HepG2 (cell line): ENCODE measurements around the gene FCER1G. TPM values are rescaled to one million over a fixed set of nuclear protein-coding genes. Genes with fewer than 3 reads are reported as not detected.

Experiments
- ARNTL ChIP-seq: sonication (generic); formaldehyde crosslinking; IDR thresholded peaks from 2 replicates; pipeline ENCODE4 v1.4.0; 2020; ENCODE audit warnings: mild to moderate bottlenecking, missing genetic modification reagents
- ATF4 ChIP-seq, 2 experiments: fragments of 450-650 bp in 1 of 2; sonication (generic) in 1 of 2; formaldehyde crosslinking; IDR thresholded peaks; 2 replicates each; pipeline versions ENCODE4 v1.5.0 to v1.8.0; 2020 to 2022; ENCODE audit warnings: mild to moderate bottlenecking in 1 of 2, missing genetic modification reagents in 1 of 2
- IRX3 ChIP-seq: sonication (generic); formaldehyde crosslinking; IDR thresholded peaks from 2 replicates; pipeline ENCODE4 v1.8.1; 2023; ENCODE audit warnings: mild to moderate bottlenecking, low read depth, missing genetic modification reagents, borderline replicate concordance
- MEIS2 ChIP-seq: sonication (generic); formaldehyde crosslinking; IDR thresholded peaks from 2 replicates; pipeline ENCODE4 v1.9.0; 2021; ENCODE audit warnings: mild to moderate bottlenecking, missing genetic modification reagents
- NAIF1 ChIP-seq: sonication (generic); formaldehyde crosslinking; IDR thresholded peaks from 2 replicates; pipeline ENCODE4 v1.5.0; 2020; ENCODE audit warnings: mild to moderate bottlenecking, missing genetic modification reagents, borderline replicate concordance
- NCOA5 ChIP-seq: sonication (generic); formaldehyde crosslinking; IDR thresholded peaks from 2 replicates; pipeline ENCODE4 v1.4.0; 2020; ENCODE audit warnings: missing genetic modification reagents
- SNAPC5 ChIP-seq: sonication (generic); formaldehyde crosslinking; IDR thresholded peaks from 2 replicates; pipeline ENCODE4 v1.8.1; 2023; ENCODE audit warnings: mild to moderate bottlenecking, missing genetic modification reagents, borderline replicate concordance
- STAG1 ChIP-seq: sonication (generic); formaldehyde crosslinking; IDR thresholded peaks from 2 replicates; pipeline ENCODE4 v1.4.0; 2020; ENCODE audit warnings: missing genetic modification reagents
- TEAD2 ChIP-seq: sonication (generic); formaldehyde crosslinking; IDR thresholded peaks from 2 replicates; pipeline ENCODE4 v1.9.0; 2021; ENCODE audit warnings: missing genetic modification reagents
- ZFP36 ChIP-seq: fragments of 150-350 bp; IDR thresholded peaks from 2 replicates; pipeline ENCODE4 v1.6.1; 2018; ENCODE audit warnings: borderline replicate concordance, low read length, low read depth; ENCODE audit not compliant: partially characterized antibody
- ZNF232 ChIP-seq: sonication (generic); formaldehyde crosslinking; IDR thresholded peaks from 2 replicates; pipeline ENCODE4 v1.4.0; 2020; ENCODE audit warnings: missing genetic modification reagents, borderline replicate concordance
- ZNF33A ChIP-seq: sonication (generic); formaldehyde crosslinking; IDR thresholded peaks from 2 replicates; pipeline ENCODE4 v1.5.1; 2020; ENCODE audit warnings: missing genetic modification reagents, mild to moderate bottlenecking, moderate library complexity, borderline replicate concordance
- ZNF713 ChIP-seq: sonication (generic); formaldehyde crosslinking; IDR thresholded peaks from 2 replicates; pipeline ENCODE4 v1.4.0; 2020; ENCODE audit warnings: mild to moderate bottlenecking, missing genetic modification reagents
- ZNF792 ChIP-seq: IDR thresholded peaks from 2 replicates; pipeline ENCODE4 v1.6.1; 2016
- polyA plus RNA-seq, 8 experiments: library from polyadenylated mRNA; depleted of rRNA in 3 of 8; stranded (reverse) in 7 of 8; unstranded in 1 of 8; fragments of >200 nt; fragmentation: Illumina TruSeq in 4 of 8; extraction: Trizol in 4 of 8; gene quantifications; 2 replicates each; pipeline versions ENCODE4 v1.2.1 to v1.2.3, GENCODE V29; 2011 to 2016; ENCODE audit warnings: low read depth in 4 of 8, missing spikeins in 1 of 8, mixed read lengths in 1 of 8; ENCODE audit not compliant: insufficient read depth in 1 of 8
- total RNA-seq, 5 experiments: library from RNA; depleted of rRNA; stranded (reverse); fragments of >200 nt; fragmentation: Illumina TruSeq; extraction: Trizol; gene quantifications; 2 replicates each; pipeline ENCODE4 v1.2.3, GENCODE V29; 2016; ENCODE audit warnings: low read depth in 1 of 5
- TF ChIP-seq, protein P1 (sequence below), 2 experiments: fragments of 450-650 bp in 1 of 2; sonication (generic) in 1 of 2; formaldehyde crosslinking in 1 of 2; IDR thresholded peaks; 2 replicates each; pipeline versions ENCODE4 v1.6.1 to v1.8.0; 2016 to 2022; ENCODE audit warnings: antibody characterized with exemption in 1 of 2, mild to moderate bottlenecking in 1 of 2, missing genetic modification reagents in 1 of 2
- TF ChIP-seq, protein P2 (sequence below): sonication (generic); formaldehyde crosslinking; IDR thresholded peaks from 2 replicates; pipeline ENCODE4 v1.4.0; 2020; ENCODE audit warnings: mild to moderate bottlenecking, missing genetic modification reagents

FCER1G gene
- total and polyA plus RNA-seq, 2 of the 13 experiments (the other 11 are each of a cell fraction or from before 2014, with no cell fraction given) = 1.3 to 6.4 TPM

GRCh38 chr1:161177112-161177935 is 37.8 kb upstream of the FCER1G start, which contains the start of gene B4GALT3 (continued):
- TF ChIP-seq, protein P1, sequence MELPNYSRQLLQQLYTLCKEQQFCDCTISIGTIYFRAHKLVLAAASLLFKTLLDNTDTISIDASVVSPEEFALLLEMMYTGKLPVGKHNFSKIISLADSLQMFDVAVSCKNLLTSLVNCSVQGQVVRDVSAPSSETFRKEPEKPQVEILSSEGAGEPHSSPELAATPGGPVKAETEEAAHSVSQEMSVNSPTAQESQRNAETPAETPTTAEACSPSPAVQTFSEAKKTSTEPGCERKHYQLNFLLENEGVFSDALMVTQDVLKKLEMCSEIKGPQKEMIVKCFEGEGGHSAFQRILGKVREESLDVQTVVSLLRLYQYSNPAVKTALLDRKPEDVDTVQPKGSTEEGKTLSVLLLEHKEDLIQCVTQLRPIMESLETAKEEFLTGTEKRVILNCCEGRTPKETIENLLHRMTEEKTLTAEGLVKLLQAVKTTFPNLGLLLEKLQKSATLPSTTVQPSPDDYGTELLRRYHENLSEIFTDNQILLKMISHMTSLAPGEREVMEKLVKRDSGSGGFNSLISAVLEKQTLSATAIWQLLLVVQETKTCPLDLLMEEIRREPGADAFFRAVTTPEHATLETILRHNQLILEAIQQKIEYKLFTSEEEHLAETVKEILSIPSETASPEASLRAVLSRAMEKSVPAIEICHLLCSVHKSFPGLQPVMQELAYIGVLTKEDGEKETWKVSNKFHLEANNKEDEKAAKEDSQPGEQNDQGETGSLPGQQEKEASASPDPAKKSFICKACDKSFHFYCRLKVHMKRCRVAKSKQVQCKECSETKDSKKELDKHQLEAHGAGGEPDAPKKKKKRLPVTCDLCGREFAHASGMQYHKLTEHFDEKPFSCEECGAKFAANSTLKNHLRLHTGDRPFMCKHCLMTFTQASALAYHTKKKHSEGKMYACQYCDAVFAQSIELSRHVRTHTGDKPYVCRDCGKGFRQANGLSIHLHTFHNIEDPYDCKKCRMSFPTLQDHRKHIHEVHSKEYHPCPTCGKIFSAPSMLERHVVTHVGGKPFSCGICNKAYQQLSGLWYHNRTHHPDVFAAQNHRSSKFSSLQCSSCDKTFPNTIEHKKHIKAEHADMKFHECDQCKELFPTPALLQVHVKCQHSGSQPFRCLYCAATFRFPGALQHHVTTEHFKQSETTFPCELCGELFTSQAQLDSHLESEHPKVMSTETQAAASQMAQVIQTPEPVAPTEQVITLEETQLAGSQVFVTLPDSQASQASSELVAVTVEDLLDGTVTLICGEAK (IDR thresholded peaks at IDR 0.05) = no peak
- TF ChIP-seq, protein P1 (CRISPR knock-in tag; IDR thresholded peaks at IDR 0.05) = peak; percentile 30; the same call in 1 of the 2 replicates
- TF ChIP-seq ZFP36 (no peak), IRX3 (CRISPR knock-in tag) (no peak), SNAPC5 (CRISPR knock-in tag) (no peak), ZNF232 (peak; percentile 68; the same call in 1 of the 2 replicates), ATF4 (CRISPR knock-in tag; IDR thresholded peaks at IDR 0.05) (peak in 1 of 2 experiments; percentile 68; a peak in 2 of 4 replicates), ARNTL (peak; percentile 66), NAIF1 (CRISPR knock-in tag) (no peak; the same call in 1 of the 2 replicates), TEAD2 (CRISPR knock-in tag) (no peak), ZNF792 (CRISPR knock-in tag) (peak; percentile 41; the same call in 1 of the 2 replicates), ZNF713 (CRISPR knock-in tag) (no peak), MEIS2 (CRISPR knock-in tag) (peak; percentile 55; the same call in 1 of the 2 replicates), STAG1 (CRISPR knock-in tag) (peak; percentile 62), ZNF33A (CRISPR knock-in tag) (no peak), NCOA5 (no peak)
- TF ChIP-seq, protein P2, sequence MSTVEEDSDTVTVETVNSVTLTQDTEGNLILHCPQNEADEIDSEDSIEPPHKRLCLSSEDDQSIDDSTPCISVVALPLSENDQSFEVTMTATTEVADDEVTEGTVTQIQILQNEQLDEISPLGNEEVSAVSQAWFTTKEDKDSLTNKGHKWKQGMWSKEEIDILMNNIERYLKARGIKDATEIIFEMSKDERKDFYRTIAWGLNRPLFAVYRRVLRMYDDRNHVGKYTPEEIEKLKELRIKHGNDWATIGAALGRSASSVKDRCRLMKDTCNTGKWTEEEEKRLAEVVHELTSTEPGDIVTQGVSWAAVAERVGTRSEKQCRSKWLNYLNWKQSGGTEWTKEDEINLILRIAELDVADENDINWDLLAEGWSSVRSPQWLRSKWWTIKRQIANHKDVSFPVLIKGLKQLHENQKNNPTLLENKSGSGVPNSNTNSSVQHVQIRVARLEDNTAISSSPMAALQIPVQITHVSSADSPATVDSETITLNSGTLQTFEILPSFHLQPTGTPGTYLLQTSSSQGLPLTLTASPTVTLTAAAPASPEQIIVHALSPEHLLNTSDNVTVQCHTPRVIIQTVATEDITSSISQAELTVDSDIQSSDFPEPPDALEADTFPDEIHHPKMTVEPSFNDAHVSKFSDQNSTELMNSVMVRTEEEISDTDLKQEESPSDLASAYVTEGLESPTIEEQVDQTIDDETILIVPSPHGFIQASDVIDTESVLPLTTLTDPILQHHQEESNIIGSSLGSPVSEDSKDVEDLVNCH (CRISPR knock-in tag) = peak; percentile 88; the same call in 1 of the 2 replicates
